HG03469 (cell line): ENCODE data around the gene FPGS.
"Not testable (repeated sequence)": the region's sequence is repeated elsewhere in the genome, so short reads cannot be mapped to it uniquely, and the experiment has no call there.

Experiments
- ATAC-seq: cut with Tn5 transposase; IDR thresholded peaks from one replicate; pipeline ENCODE4 v1.9.1; 2021; ENCODE audit warnings: mild to moderate bottlenecking, moderate library complexity, moderate number of reproducible peaks; ENCODE audit not compliant: unreplicated experiment

FPGS gene

GRCh38 chr9:127770905-127771569, 31.6 kb upstream of the FPGS start:
- ATAC-seq, result peak; percentile 60

DNA sequence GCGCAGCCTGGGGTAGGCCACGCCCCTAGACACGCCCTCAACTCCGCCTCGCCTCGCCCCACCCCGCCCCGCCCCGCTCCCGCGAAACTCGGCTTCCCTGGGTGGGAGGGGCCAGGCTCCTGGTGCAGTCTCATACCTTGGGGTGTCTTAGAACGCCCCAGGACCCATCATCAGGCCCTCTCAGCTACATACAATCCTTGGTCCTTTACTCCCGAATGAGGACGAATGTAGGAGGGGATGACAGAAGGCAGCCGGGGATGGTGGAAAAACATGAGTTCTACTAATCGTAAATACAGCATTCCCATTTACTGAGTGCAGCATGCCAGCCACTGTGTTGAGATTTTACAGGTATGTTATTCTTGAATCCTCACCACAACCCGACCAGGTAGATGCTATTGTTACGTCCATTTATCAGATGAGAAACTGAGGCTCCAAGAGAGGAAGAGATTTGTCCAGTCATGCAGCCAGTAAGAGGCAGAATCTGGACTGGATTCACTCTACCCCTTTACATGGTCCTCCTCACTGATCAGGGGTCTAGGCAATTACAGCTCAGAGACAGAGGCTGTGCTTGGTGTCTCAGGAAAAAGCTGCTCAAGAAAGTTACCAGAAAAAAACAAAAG, 31.0 kb upstream of the FPGS start:
- no peak for ATAC-seq

GRCh38 chr9:127772603-127773002, 30.1 kb upstream of the FPGS start:
- ATAC-seq, result no peak

- ATAC-seq, result no peak
Observed at GRCh38 chr9:127773272-127773671, 29.4 kb upstream of the FPGS start.

DNA sequence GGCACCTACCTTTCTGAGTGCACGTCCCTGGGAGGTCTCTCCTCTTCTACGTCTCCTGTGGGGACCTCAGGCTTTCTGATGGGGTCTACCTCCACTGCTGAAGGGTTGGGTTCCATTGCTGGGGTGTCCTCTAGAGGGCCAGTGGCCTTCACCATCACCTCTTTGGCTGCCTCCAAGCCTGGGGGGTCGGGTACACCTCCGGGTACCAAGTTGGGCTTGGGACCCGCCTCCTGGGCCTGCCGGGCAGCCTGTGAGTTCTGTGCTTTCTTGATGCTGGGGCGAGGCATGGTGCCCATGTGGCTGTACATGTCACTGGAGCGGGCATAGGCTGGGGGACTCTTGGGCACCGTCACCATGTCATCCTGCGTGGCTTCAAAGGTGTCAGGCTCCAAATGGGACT, 28.7 kb upstream of the FPGS start:
- no peak for ATAC-seq

DNA sequence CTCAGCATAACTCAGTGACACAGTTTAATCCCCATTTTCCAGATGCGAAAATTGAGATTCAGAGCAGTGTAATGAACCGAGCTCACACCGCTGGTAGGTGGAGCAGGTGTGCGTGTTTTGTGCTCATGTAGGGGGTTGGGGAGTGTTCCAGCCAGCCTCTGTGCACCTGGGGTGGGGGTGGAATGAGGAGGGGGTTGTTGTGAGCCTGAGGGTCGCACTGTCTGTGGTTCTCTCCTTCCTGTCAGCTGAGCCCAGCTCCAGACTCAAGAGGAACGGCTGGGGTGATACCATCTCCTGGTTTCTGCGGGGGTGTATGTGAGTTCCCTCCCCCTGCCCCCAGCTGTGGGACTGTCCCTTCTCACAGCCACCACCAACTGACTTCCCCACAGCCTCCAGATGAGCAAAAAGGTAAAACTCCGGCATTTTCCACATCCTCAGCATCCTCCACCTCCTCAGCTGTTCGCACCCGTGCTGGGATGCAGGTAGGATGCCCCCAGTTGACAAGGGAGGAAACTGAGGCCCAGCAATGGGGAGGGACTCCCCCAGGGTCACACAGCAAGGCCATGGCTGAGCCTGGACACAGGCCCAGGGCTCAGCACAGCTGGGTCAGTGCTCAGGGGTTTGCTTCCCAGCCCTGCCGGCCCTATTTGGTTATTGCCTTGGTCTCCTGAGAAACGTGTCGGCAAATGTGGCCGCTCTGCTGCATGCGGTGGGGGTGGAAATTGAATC, 26.3 kb upstream of the FPGS start:
- ATAC-seq, result no peak

- no peak for ATAC-seq
Observed at GRCh38 chr9:127776924-127777289, 25.8 kb upstream of the FPGS start.

DNA sequence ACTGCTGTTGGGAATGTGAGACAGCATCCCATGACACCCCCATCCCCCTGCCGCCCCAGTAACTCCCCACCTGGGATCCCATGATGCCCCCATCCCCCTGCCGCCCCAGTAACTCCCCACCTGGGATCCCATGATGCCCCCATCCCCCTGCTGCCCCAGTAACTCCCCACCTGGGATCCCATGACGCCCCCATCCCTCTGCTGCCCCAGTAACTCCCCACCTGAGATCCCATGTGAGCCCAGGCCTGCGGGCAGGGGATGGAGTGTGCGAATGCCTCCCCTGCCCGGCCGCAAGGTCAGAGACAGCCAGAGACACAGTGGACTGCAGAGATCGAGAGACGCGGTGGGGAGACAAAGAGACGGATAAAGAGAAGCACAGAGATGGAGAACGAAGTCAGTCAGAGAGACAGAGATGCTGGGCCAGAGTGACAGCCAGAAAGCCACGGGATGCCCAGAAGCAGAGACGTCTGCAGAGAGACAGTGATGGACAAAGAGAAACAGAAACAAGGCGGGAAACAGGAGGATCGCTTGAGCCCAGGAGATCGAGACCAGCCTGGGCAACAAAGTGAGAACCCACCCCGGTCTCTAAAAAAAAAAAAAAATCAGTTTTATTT, 25.2 kb upstream of the FPGS start:
- ATAC-seq, result no peak

DNA sequence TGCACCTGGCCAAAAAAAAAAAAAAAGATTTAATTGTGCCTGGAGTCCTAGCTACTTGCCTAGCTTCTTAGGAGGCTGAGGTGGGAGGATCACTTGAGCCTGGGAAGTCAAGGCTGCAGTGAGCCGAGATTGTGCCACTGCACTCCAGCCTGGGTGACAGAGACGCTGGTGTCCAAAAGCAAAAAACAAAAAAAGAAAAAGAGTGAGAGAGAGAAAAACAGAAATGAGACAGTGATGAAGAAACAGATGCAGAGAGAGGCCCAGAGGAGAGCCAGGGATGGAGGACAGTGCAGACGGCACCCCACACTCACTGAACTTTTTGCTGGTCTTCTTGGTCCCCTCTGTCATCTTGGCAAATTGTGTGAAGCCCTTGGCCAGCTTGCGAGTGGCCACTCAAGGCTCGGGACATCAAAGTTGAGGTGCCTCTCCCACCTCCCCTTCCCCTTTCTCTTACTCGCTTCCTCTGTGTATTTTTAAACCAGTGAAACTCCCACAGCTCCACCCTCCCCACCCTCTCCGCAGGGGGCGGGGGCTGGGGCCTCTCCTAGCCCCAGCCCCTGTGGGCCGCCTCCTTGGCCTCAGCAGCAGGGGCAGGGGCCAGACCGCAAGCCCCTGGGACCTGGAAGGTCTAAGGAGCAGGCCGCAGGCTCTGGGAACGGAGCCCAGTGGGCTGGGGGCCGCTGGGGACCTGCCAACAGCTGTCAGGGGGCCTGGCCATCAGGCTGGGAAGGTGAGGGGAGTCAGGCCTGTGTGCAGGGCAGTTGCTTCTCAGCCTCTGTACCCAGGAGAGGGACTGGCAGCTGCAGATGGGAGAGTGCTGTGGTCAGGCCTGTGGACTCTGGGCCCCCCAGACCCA, 24.2 kb upstream of the FPGS start, which contains the start of gene SH2D3C:
TSS of gene SH2D3C (minus strand) at position 387 of the 856 bp plus-strand sequence. CDS start at position 348, 39 bp downstream.
- ATAC-seq, result peak; percentile 16

GRCh38 chr9:127779136-127779981, 23.3 kb upstream of the FPGS start:
- peak; percentile 26 for ATAC-seq

DNA sequence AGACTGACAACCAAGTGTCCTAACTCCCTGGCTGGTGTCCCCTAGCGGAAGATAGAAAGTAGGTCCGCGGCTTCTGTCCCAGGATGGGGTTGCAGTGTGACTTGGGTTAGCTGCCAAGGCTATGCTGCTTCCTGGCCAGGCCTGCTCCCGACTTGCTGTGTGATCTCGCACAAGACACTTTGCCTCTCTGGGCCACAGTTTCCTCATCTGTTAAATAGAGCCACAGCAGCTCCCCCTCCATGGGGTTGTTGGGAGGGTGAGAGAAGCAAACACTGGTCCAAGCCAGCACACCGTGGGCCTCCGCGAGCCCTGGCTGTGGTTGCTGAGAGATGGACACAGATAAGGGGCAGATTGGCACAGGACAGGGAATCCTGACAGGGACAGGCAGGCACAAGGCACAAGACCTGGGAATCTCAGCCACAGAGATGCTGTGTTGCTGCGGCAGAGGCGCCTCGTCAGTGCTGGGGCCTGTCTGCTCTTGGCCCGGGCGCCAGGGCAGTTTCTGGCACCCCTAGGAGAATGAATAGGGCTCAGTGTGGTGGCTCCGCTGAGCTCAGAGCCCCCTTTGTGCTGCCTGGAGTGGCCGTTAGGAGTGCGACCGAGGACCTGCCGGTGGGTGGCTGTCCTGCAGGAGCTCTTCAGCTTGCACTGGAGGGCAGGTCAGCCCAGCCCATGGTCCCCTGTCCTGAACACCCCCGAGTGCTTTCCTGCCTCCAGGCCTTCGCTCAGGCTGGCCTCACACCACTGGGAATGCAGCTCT, 22.4 kb upstream of the FPGS start:
- ATAC-seq, result no peak

GRCh38 chr9:127780909-127781308, 21.8 kb upstream of the FPGS start:
- ATAC-seq, result not testable (repeated sequence)

- ATAC-seq, result no peak
Observed at GRCh38 chr9:127781806-127782205, 20.9 kb upstream of the FPGS start.

GRCh38 chr9:127783111-127784008, 19.3 kb upstream of the FPGS start:
- no peak for ATAC-seq

GRCh38 chr9:127785023-127785932, 17.4 kb upstream of the FPGS start:
- peak; percentile 22 for ATAC-seq

DNA sequence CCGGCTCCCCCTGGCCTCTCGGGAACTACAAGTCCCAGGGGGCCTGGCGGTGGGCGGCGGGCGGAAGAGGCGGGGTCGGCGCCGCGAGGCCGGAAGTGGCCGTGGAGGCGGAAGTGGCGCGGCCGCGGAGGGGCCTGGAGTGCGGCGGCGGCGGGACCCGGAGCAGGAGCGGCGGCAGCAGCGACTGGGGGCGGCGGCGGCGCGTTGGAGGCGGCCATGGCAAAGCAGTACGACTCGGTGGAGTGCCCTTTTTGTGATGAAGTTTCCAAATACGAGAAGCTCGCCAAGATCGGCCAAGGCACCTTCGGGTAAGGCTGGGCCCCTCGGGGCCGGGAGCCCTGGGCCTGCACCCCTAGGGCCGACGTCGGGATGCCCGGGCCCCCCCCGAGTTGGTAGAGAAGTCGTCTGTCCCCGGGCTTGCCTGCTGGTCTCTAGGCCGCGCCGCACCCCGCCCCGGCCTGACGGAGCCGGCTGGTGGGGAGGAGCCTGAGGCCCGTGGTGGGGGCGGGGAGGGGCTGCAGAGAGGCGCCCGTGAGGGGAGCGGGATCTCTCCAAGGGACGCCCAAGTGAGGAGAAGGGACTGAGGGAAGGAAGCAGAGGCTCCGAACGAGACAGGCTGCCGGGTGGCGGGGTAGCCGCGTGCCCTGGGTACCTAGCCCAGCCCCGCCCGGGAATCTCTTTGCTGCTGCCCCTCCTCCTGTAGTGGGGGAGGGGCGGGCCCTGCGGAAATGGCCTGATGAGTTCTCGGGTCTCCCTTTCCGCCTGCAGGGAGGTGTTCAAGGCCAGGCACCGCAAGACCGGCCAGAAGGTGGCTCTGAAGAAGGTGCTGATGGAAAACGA, 16.5 kb upstream of the FPGS start, which contains the start of gene CDK9:
TSS of gene CDK9 (plus strand) at position 102 of the 840 bp plus-strand sequence. CDS start at position 217, 115 bp downstream.
- peak; percentile 32 for ATAC-seq
